Tongue (tissue), 3 donors: ENCODE data around the gene DDI2. TPM values are rescaled to one million over a fixed set of nuclear protein-coding genes. Genes with fewer than 3 reads are reported as not detected.

ENCODE experiments used
- DNase-seq: peaks from one replicate; pipeline ENCODE4 v3.0.0-alpha.2; 2015
- small RNA-seq: library from RNA; depleted of rRNA; stranded (forward); fragments of <200 nt; gene quantifications from one replicate; pipeline ENCODE3, GENCODE V24; 2014; ENCODE audit warnings: low replicate concordance
- total RNA-seq: library from RNA; depleted of rRNA; stranded (reverse); fragments of >200 nt; gene quantifications from one replicate; pipeline ENCODE4 v1.2.3, GENCODE V29; 2014

Gene DDI2
- total RNA-seq, 1 donor from 2014 or later: 49.4 TPM

DNA sequence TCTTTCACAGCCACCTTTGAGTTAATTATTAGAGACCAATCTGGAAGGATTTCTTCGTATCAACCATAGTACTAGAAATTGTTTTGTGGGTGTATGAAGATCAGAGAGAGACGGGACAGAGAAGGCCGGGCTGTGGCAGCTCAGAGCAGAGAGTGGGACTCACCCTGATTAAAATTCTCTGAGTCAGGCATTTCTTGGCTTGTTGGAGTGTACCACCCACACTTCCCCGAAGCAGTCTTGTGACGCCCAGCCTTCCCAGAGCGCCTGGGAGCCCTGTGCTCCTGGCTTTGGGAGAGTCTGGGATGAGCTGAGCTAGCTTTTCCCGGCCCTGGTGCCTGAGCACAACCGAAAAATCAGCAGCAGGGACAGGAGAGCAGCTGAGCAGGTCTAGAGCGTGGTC is 86.3 kb downstream of the DDI2 start:
- DNase-seq: peak; percentile 70

- DNase-seq: no peak
Observed at GRCh38 chr1:15704526-15705183, 87.4 kb downstream of the DDI2 start.

DNA sequence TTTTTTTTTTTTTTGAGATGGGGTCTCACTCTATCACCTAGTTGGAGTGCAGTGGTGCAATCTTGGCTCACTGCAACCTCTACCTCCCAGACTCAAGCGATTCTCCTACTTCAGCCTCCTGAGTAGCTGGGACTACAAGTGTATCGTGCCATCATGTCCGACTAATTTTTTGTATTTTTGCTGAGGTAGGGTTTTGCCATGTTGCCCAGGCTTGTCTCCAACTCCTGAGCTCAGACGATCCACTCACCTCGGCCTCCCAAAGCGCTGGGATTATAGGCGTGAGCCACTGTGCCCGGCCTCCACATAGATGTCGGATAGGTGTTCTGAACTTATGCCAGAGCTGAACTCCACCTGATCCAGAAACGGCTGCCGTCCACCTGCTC is 87.9 kb downstream of the DDI2 start:
- no peak for DNase-seq

DNA sequence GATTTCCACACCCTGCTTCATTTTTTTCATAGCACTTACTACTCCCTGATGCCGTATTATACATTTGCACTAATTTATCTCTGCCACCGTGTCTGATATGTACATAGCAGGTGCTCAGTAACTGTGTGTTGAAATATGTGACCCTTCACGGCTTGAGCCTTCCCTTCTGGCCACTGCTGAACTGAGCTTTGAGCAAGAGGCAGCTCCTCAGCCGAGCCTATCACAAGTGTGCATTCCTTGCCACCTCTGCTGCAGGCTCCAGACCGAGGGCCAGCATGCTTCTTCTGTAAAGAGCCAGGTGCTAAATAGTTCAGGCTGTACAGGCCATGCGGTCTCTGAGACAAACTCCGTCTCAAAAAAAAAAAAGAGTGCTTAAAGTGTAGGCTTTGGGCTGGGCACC is 89.5 kb downstream of the DDI2 start:
- DNase-seq: peak; percentile 73

DNA sequence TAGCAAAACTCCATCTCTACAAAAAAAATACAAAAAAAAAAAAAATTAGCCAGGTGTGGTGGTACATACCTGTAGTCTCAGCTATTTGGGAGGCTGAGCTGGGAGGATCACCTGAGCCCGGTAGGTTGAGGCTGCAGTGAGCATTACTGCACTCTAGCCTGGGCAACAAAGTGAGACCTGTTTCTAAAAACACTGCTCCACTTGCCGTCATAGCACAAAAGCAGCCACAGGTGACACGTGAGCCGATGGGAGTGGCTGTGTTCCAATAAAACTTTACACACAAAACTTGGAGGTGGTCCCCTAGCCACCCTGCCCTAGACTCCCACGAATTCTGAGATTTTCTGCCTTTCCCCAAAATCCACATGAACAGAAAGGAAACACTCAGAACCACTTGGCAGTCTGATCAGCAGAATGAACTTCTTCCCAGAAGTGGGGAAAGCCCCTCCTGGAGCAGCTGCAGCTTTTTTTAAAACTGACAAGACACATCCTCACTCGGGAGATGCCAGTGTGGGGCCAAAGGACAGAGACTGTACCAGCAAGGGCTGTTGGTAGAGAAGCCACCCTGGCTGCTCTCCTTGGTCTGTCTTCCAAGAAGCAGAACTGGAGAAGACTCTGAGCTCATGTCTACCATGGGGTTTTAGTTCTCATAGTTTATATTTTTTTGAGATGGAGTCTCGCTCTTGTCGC is 90.1 kb downstream of the DDI2 start:
- no peak for DNase-seq

- DNase-seq: no peak
Observed at GRCh38 chr1:15708486-15709137, 91.4 kb downstream of the DDI2 start.

DNA sequence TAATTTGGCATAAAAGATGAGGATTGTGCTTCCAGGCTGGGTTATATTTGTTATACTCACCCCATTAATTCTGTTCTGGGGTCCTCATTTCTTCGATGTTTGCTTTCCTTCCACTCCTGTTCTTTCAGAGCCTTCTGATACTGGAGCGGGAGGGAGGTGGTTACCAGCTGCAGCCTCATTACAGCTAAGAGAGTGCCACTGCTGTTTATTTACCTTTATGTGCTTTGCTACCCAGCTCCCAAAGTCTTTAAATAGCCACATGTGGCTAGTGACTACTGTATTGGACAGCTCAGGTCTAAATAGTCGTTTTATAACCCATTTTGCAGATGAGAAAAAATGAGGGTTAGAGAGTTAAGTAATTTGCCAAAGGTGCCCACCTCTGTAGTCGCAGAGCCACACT is 92.0 kb downstream of the DDI2 start:
- DNase-seq: no peak

- no peak for DNase-seq
Observed at GRCh38 chr1:15712168-15712567, 94.9 kb downstream of the DDI2 start.

DNA sequence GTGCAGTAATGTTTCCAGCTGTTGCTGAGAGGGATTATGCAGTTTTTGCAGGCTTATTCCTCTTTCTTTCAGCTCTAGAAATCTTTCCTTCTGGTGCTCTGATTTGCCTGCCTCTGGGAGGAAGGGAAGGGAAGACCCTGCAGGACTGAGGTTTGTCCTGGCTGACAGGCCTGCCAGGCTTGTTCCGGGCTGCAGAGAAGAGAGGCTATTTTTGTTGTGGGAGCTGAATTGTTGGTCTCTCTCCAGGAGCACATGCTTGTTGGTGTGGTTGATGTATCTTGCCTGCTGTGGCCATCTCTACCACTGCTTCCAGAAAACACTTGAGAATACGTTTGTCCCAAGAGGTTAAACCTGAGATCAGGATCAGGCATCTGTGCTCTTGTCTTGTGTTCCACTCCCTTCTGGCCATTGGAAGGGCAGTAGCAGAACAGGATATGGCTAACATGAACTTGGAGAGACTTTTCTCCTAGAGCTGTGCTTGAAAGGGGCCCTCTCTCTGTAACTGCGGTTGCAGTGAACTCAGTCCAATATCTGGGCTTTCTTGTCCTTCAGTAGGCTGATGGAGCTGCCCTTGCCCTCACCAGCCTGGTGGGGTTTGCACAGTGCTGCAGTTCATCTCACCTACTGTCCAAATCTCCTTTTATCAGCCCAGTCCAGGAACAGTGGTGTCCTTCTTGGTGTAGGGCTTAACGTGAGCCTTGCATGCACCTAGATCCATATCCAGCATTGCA is 97.3 kb downstream of the DDI2 start:
- DNase-seq: peak; percentile 88

DNA sequence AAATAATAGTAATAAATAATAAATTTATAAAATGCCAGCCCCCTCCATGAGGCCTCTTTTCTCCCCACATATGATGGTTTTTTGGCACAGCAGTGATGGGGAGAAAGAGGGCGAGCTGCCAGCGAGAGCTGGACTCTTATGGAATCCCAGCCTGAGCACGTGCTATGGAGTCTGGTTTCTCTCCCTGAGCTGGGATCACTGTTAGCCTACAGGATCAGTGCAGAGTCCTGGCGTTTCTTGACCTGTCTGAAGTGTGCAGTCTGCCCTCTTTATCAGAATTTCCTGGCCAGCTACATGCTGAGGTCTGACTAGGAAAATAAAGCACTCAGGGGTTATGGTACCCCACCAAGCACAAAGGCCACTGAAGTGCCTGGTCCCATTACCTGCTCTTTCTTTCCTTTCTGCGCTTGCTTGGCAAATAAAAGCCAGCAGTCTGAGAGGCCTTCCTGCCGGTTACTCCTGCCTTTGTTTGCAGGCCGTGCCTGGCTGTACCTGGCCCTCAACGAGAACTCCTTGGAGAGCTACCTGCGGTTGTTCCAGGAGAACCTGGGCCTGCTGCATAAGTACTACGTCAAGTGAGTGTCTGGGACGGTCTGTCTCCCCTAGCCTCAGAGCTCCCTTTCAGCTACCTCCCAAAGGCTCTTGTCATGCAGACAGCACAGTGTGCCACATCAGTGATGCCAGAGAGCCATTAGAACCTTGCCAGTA is 100.3 kb downstream of the DDI2 start:
- DNase-seq: peak; percentile 59

GRCh38 chr1:15718199-15718601 is 100.9 kb downstream of the DDI2 start:
- no peak for DNase-seq

Small RNA genes lying within 50 kb of the gene (small RNA-seq; reads per million reads assigned to genes)
- gene AL121992.2 (not detected), gene CD24P1 (not detected), gene RNU7-179P (not detected)

Other genes with a start within 250 kb of the DDI2 start
- gene EFHD2, start 207.6 kb upstream of the DDI2 start, total RNA-seq: 29.1 TPM
- gene CTRC, start 179.0 kb upstream of the DDI2 start, total RNA-seq: not detected
- not detected for gene CELA2A, start 160.7 kb upstream of the DDI2 start, total RNA-seq
- 0.41 TPM for gene CELA2B, start 141.4 kb upstream of the DDI2 start, total RNA-seq
- gene CASP9, start 93.2 kb upstream of the DDI2 start, total RNA-seq: 16.8 TPM
- 18.6 TPM for gene DNAJC16, start 90.6 kb upstream of the DDI2 start, total RNA-seq
- 2.2 TPM for gene AGMAT, start 32.4 kb upstream of the DDI2 start, total RNA-seq
- gene PLEKHM2, start 66.9 kb downstream of the DDI2 start, total RNA-seq: 55.1 TPM
- gene SLC25A34, start 118.8 kb downstream of the DDI2 start, total RNA-seq: 2.9 TPM
- gene TMEM82, start 125.0 kb downstream of the DDI2 start, total RNA-seq: not detected
- gene FBLIM1, start 141.3 kb downstream of the DDI2 start, total RNA-seq: 22.4 TPM
- 1.1 TPM for gene UQCRHL, start 190.2 kb downstream of the DDI2 start, total RNA-seq
- gene SPEN, start 230.2 kb downstream of the DDI2 start, total RNA-seq: 64.5 TPM